GM18517 (cell line): ENCODE measurements around the gene PLD1.

ENCODE experiments used
- ATAC-seq: cut with Tn5 transposase; IDR thresholded peaks from one replicate; pipeline ENCODE4 v1.9.1; 2021; ENCODE audit warnings: mild to moderate bottlenecking, moderate library complexity; ENCODE audit not compliant: unreplicated experiment

PLD1 gene

DNA sequence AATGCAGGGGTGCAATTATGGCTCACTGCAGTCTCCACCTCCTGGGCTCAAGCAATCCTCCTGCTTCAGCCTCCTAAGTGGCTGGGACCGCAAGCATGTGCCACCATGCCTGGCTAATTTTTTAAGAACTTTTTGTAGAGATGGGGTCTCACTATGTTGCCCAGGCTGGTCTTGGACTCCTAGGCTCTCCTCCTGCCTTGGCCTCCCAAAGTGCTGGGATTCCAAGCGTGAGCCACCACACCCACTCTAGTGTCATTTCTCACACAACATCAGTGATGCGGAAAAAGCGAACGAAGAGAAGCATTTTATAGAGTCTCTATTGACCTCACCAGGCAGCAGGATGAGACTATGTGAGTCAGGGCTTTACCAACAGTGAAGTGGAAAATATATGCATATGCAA is 137.7 kb downstream of the PLD1 start:
- no peak for ATAC-seq

DNA sequence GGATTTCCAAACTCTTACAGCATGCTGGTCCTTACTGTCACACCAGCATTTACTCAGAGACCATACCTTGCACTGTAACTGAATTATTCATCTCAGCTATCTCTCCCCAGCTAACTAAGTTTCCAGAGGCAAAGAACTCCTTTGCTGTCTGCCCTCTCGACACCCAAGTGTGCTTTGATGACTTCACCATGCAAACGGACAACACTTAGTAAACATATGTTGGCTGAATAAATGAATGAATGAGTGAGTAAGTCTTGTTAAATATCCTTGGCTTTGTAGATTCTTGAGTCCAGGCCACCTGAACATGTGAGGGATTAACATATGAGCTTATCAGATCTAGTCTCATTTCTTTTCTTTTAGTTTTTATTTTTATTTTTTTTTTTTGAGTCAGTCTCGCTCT is 138.2 kb downstream of the PLD1 start:
- no peak for ATAC-seq

DNA sequence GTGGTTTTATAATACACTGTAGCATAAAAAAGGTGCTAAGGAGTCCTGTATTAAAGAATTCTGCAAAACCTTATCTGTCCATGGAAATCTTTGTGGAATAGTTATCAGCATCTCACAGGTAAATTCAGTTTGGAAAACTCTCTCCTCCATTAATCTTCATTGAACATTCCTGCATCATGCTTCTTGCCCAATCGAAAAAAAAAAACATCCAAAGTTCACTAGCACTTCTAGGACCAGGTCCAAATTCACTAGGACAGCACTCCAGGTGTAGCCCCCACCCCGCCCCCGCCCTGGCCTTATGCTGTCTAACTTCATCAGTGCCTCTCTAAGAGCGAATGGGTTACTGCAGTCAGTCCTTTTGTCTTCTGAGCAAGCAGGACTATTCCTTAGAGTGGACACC is 138.6 kb downstream of the PLD1 start:
- ATAC-seq = no peak

DNA sequence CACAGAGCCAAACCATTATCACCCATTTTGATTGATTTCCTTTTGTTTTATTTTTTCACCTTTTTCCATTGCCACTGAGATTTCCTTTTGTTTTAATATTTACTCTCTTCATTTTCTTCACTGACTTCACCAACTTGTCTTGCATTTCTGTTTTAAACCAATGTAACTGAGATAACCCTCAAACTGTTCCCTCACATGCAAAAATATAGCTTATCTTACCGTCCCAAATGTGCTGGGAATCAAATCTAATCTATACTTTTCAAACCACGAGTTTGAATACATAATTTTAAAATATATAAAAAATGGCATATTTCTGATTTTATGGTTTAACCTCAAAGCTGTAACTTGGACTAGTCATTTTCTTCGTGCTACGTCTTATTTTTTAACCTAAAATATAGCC is 143.8 kb downstream of the PLD1 start:
- ATAC-seq = no peak

DNA sequence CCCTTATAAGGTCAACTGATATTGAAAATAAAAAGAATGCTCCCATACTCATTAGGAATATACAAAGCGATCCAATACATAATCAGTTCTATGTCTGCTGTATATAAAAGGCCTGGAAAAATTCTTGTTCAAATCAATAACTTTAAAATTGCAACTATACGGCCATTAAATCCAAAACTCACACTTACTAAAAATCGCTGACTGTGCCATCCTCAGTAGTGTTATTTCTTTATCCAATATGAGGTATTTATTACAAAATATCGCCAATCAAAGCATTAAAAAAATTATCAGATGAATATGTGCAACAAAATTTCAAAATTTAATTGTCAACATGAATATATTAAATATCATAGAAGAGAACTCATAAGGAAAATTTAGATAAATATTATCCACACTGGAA is 146.5 kb downstream of the PLD1 start:
- ATAC-seq = no peak

DNA sequence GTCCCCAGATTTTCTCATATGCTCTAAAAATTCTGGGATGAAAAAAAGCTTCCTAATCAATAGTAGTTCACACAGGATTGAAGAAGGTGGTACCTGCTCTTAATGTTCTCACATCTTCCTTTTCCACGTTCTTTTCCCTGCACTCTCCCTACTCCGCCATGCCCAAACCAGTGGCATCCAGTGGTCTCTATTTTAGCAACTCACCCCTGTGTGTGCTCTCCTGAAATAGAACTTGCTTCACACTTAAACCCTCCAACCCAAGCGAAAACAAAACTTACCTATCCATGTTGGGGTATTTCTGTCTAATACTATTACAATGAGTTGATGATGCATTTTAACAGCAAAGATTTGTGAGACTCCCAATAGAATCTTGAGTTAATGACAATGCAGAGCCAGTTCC is 148.8 kb downstream of the PLD1 start:
- ATAC-seq = no peak

DNA sequence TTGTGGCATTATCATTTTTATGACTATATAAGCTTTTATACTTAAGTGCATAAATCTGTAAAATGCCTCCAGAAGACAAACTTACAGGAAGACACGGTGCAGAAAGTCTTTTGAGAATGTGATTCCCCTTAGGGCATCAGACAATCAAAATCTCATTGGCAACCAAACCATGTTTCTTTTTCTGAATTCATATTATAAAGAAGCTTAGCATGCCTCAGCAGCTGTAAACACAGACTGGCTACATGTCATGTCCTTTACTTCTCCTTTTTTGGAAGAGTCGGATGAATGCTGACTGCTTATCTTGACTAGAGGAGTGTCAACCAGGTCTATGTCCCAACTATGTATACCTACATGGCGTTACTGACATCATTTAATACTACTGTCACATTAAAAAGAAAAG is 150.1 kb downstream of the PLD1 start:
- no peak for ATAC-seq

DNA sequence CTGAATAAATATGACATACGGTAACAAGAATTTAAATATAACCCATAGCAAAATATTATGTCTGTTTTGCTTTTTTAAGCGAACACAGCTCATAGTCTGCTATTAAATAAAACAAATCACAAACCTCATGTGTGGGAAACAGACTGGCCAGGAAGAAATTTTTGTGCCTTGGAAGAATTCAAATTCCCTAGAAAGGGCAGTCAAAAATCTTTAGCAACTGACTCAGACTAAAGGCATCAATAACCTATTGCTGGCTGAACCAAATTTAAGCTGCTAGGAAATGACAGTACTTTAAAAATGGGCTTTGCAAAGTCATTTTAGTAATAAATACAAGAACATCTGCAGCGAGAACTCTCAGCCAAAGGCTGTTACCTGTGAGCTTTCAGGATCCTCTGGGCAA is 151.4 kb downstream of the PLD1 start:
- no peak for ATAC-seq

DNA sequence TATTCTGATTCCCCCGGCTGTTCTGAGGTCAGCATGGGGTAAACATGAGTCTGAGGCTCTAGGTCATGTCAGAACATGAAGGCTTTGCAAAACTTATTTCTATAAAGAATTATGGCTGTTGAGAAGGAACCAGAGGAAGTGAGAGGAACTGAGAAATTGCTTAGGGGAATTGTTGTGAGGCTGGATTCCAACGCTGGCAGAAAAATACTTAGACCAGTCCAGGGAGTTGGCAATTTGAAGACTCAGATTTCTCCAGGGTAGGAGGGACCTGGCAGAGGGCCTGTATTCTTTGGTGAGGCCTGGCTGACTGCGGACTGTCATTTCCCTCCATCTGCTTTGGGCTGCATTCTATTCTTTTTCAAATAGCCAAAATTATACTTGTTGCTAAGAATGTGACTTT is 155.5 kb downstream of the PLD1 start:
- ATAC-seq = no peak

DNA sequence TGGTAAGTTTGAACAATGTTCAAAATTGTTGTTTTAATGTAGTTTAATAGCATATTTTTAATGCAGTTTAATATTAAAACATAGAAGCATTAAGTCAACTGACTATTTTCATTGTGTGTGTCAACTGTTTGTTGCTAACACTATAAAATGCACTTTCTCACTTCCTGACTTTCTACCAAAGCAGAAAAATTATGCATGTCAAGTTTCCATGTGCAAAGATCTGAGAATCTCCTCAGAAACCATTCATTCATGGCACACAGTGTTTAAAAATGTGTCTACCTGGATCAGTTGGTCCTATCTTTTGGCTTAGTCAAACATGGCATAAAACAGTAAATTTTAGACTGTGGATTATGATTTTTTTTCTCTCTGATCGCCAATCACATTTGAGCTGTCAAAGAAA is 156.0 kb downstream of the PLD1 start:
- ATAC-seq = no peak

DNA sequence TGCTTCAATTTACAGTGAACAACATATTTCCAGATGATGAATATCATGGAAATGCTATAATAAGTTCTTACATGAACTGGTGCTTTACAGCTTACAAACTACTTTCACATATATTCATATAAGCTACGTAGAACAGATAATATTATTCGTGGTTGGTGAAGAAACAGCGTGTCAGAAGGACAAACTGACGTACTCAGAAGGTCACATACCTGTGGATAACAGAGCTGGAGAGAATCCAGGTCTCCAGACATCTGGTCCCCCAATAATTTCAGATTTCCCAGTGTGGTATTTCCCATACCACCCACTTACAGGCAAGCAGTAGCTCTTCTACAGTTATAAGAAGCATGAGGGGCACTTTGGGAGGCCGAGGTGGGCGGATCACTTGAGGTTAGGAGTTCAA is 156.6 kb downstream of the PLD1 start:
- ATAC-seq = no peak

DNA sequence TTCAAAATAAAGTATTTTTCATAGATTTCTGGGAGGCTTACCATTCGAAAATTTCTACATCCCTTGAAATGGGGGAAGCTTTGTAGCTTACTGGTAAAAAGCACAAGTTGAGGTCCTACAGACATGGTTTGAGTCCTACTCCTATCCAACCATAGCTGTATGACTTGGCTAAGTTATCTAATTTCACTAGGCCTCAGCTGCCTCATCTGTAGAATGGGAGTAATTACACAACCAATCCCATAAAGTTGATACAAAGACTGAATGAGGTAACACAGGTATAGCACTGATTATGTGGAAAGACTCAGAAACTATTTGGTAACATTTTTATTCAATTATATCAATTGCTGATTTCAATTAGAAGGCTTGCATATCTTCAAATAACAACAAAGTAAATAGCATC is 157.4 kb downstream of the PLD1 start:
- no peak for ATAC-seq

DNA sequence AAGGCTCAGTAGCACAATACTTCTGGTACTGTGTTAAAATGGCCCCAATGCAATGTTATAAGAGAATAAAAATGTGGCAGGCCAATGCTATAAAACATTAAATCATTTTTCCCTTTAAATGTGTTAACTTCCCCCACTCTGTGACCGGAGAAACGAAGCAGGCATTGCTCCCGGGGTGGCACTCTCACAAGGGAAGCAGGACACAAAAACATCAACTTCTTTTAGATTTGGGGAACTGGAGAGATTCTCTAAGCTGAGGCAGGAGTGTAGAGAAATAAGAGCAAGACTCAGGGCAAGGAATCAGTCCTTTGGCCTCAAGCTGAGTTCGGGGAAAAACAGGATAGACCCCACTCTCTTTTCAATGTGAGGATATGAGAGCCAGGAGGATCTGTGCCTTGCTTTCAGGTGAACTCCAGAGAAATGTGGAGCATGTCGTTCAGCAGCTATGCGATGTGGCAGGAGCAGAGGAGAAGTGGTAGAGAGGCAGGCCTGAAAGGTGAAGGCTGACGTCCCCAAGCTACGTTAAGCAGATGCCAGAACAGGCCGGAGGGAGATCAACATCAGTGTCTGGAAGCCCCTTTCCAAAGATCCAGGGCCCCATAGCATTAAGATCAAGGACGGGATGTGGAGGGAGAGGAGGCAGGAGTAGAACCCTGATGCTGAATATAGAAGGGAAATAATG is 160.2 kb downstream of the PLD1 start:
- no peak for ATAC-seq

DNA sequence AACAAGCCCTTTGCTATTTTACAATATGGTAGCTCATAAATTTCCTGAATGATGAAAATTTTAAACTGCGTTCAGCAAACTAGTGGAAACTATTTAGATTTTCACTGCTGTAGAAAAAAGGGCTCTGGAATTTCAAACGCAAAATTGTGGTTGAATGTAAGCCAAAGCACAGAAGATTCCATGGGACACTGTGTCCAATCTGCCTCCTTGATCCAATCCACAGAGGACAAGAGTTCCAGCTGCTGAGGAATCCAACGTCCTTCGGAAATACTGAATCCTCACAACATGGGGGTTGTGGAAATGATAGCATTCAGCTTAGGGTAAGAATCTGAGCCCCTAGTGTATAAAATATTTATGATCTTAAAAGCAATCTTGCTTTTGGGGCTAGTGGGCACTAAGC is 161.0 kb downstream of the PLD1 start:
- no peak for ATAC-seq

DNA sequence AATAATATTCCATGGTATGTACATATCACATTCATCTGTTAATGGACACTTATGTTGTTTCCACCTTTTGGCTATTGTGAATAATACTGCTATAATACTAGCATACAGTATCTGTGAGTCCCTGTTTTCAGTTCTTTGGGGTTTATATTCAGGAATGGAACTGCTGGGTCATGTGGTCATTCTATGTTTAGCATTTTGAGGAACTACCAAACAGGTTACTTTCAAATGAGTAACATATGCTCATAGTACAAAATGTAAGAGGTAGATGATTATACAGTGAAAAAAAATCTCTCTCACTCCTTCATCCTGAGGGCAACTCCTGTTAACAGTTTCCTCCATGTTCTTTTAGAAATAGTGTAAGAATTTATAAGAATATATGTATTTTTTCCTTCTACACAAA is 162.2 kb downstream of the PLD1 start:
- ATAC-seq = no peak

DNA sequence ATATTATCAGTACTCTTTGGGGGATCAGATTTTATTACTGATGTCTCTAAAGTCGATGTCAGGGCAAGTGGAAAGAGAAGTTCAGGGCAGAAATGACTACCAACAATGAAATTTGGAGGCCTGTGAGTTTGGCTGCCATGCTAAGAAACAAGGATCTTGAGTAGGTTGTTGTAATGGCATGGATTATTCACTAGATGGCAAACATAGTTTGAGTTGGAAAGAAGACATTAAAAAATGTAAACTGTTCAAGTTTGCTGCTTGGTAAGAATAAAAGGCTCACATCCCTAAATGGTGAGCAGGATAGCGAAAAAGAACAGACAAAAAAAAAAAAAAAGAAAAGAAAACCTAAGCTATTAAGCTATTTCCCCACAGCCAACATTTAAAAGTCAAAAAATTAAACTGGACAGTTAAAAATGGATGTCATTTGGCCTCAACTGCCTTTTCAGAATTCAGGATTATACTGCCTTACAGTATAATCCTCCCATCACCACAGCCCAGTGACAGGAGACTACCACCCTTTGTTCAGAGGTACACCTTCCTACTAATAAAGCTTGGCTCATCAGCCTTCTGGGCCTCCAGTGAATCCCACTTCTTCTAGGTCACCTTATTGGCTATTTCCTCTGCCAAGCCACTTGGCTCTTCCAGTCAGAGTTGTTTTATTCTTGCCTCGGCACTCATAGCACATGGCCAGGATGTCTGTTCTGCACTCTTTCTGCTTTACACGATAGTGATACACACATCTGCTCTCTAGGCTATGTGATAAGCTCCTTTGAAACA is 163.7 kb downstream of the PLD1 start:
- peak; percentile 67 for ATAC-seq

DNA sequence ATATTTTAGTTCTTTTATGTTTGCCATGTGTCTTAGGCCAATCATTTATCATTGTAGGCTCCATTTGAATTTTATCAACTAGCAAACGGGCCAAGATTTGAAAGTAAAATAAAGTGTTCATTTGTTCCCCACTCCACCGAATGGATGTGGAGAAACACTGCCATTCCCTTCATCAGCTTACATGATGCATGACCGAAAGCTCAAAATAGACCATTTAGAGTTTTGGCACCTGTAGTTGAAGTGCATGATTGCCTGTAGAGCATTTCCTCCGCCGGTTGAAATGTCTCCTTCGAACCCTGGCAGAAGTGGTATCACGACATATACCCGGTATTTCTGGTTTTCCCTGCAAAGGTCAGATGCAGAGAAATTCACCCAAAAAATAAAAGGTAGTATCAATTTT is 165.6 kb downstream of the PLD1 start:
- ATAC-seq = no peak

DNA sequence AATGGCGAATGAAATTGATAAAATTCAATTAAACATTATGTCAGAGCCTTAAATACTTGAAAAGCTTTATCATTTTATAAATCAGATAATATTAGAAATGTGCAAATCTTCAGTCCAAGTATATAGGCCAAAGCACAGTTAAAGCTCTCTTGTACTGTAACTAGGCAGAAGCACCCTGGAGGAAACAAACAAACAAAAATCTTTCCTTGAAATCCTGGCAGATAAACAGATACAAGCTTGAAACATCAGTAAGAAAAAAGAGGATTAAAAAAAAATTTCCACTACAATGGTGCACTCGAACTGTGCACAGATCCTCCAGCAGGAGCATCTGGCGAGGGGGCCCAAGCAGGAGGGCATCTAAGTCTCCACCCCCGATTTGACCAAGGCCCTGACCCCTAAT is 166.6 kb downstream of the PLD1 start:
- ATAC-seq = no peak

DNA sequence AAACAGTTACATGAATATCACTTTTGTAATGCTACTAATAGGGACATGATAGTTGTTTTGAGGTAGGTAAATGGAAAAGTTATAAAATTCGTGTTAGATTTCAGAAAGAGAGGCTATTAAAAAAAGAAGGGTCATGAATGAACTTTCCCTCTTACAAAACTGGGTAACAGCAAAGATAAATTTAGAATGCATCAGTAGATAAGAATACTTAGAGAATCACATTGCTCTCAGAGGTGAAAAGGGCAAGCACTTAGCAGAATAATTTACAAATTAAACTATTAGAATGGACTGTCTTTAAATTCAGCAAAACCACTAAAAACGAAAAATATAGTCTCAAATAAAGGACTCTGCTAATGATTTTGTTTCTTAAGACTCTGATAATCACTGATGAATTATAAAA is 167.2 kb downstream of the PLD1 start:
- ATAC-seq = no peak

DNA sequence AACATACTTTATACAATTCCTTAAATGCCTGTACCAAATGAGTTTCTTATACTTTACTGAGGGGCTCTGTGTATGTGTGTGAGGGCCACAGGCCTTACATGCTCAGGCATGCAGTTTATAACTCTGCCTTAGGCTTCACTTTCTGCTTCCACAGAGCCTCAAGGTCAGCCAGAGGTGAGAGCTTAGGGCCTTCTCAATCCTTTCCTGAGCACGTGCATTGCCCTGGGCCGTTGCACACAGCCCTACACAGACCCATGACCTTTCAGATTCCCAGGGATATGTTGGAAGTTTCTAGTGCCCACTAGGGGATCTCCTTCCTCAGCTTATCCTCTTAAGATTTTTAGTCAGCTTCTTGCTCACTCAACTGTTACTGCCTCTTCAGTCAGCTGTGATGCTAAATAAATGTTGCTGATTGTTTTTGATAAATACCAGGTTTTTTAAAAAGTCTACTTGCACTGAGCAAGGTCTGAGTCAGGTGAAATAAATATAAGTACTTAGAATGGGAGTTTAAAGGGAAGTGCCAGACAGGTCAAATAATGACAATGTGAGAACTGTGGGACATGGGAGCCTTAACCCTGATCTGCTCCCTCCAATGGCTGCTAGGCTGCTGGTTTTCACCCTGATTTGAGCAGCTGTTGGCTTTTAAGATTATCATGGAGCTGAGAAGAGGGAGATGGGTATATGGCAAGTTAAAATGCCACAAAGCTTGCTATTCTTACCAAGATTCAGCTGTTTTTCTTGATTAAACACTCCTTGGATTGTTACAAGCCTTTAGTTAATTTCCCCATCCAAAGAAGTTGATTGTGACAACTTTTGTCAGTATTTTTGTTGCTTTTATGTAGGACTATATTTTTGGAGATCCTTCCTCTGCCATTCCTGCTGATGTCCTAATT is 169.5 kb downstream of the PLD1 start:
- ATAC-seq = no peak

DNA sequence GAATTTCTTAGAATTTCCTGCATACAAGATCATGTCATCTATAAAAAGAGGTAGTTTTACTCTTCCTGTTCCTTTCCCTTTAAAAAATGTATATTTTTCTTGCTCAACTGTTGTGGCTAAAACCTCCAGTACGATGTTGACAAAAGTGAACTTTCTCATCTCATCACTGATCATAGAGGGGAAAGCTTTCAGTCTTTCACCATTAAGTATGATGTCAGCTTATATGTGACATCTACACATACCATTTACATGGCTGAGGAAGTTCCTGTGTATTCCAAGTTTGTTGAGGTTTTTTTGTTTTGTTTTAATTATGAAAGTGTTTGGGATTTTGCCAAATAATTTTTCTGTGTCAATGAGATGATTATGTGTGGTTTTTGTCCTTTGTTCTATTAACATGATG is 173.6 kb downstream of the PLD1 start:
- ATAC-seq = no peak

DNA sequence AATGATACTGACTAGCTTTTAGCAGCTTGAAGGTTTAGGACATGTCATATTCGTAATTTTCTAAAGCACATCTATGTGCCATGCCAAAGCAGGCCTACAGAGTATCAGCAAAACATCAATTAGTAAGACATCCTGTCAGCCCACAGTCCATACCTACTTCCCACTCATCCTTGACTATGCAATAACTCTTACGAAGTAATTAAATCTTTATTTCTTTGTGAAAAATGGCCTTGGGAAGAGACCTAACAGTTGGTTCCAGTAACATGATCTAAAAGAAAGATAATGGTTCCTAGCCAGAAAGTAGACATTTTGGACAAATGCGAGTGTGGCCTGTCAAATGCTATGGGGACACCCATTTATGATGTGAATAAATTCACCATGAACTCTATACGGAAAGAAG is 177.5 kb downstream of the PLD1 start:
- ATAC-seq = no peak
